Brain microvascular endothelial cell (primary cell): Measurements from ENCODE around the gene ACER3.
"Not testable (repeated sequence)": the region's sequence is repeated elsewhere in the genome, so short reads cannot be mapped to it uniquely, and the experiment has no call there.

ENCODE experiments used
- DNase-seq: peaks from one replicate; pipeline ENCODE4 v3.0.0-alpha.2; 2020
- H3K27ac ChIP-seq: fragments of 250-450 bp; sonication (Bioruptor Pico); 2 replicates; pipeline ENCODE4 v1.5.1; 2020; ENCODE audit warnings: mild to moderate bottlenecking, moderate library complexity
- H3K27me3 ChIP-seq: fragments of 250-450 bp; sonication (Bioruptor Pico); replicated peaks from 2 replicates; pipeline ENCODE4 v1.5.1; 2020; ENCODE audit warnings: mild to moderate bottlenecking
- H3K36me3 ChIP-seq: fragments of 250-450 bp; sonication (Bioruptor Pico); replicated peaks from 2 replicates; pipeline ENCODE4 v1.5.1; 2020; ENCODE audit warnings: mild to moderate bottlenecking
- H3K4me3 ChIP-seq: 2 replicates; pipeline ENCODE4 v1.5.1; 2011; ENCODE audit warnings: low read depth, mild to moderate bottlenecking, control low read depth, low read length, moderate library complexity
- in situ Hi-C: cut with HindIII; loops from 2 replicates; pipeline ENCODE4 v1.10.0; 2017; ENCODE audit warnings: low sequenced_read_pairs, low pct_ligation_motif_present
- TF ChIP-seq, protein P1 (sequence below): IDR thresholded peaks from 2 replicates; pipeline ENCODE4 v1.5.1; 2011; ENCODE audit warnings: low read depth, mild to moderate bottlenecking, moderate library complexity, low read length, control low read depth, inconsistent platforms; ENCODE audit errors: missing control alignments

Gene ACER3

DNA sequence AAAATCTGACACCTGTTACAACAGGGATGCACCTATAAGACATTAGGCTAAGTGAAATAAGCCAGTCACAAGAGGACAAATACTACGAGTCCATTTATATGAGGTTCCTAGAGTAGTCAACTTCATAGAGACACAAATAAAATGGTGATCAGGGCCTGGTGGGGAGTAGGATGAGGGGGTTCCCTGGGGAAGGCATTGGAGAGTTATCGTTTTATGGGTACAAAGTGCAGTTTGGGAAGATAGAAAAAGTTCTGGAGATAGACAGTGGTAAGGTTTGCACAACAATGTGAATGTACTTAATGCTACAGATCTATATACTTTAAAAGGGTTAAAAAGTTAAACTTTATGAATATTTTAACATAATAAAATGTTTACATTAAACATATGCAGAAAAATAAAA, 142.1 kb downstream of the ACER3 start:
- DNase-seq = no peak
- Histone ChIP-seq H3K27me3 (no peaks in the 10 kb centered on the region), H3K27ac (no peak overlapping the region), H3K36me3 (no peaks in the 10 kb centered on the region), H3K4me3 (no peak overlapping the region)
- TF ChIP-seq, protein P1, sequence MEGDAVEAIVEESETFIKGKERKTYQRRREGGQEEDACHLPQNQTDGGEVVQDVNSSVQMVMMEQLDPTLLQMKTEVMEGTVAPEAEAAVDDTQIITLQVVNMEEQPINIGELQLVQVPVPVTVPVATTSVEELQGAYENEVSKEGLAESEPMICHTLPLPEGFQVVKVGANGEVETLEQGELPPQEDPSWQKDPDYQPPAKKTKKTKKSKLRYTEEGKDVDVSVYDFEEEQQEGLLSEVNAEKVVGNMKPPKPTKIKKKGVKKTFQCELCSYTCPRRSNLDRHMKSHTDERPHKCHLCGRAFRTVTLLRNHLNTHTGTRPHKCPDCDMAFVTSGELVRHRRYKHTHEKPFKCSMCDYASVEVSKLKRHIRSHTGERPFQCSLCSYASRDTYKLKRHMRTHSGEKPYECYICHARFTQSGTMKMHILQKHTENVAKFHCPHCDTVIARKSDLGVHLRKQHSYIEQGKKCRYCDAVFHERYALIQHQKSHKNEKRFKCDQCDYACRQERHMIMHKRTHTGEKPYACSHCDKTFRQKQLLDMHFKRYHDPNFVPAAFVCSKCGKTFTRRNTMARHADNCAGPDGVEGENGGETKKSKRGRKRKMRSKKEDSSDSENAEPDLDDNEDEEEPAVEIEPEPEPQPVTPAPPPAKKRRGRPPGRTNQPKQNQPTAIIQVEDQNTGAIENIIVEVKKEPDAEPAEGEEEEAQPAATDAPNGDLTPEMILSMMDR = no peak
- in situ Hi-C loops = no loop called here

GRCh38 chr11:77003963-77004362, 143.2 kb downstream of the ACER3 start:
- no peak overlapping the region for H3K4me3 ChIP-seq
- in situ Hi-C loops = no loop called here
- TF ChIP-seq, protein P1 = no peak
- no peak for DNase-seq
- H3K36me3 ChIP-seq = no peaks in the 10 kb centered on the region
- no peaks in the 10 kb centered on the region for H3K27me3 ChIP-seq
- no peak overlapping the region for H3K27ac ChIP-seq

- Histone ChIP-seq H3K4me3 (no peak overlapping the region), H3K36me3 (no peaks in the 10 kb centered on the region), H3K27me3 (no peaks in the 10 kb centered on the region), H3K27ac (no peak overlapping the region)
- no peak for DNase-seq
- in situ Hi-C loops = no loop called here
- TF ChIP-seq, protein P1 = no peak
These were observed 148.9 kb downstream of the ACER3 start for GRCh38 chr11:77009533-77010160.

- H3K27ac ChIP-seq = no peak overlapping the region
- no peak for DNase-seq
- H3K4me3 ChIP-seq = no peak overlapping the region
- TF ChIP-seq, protein P1 = no peak
- no peaks in the 10 kb centered on the region for H3K27me3 ChIP-seq
- in situ Hi-C loops = no loop called here
- H3K36me3 ChIP-seq = no peaks in the 10 kb centered on the region
These were observed 154.0 kb downstream of the ACER3 start for GRCh38 chr11:77014669-77015068.

DNA sequence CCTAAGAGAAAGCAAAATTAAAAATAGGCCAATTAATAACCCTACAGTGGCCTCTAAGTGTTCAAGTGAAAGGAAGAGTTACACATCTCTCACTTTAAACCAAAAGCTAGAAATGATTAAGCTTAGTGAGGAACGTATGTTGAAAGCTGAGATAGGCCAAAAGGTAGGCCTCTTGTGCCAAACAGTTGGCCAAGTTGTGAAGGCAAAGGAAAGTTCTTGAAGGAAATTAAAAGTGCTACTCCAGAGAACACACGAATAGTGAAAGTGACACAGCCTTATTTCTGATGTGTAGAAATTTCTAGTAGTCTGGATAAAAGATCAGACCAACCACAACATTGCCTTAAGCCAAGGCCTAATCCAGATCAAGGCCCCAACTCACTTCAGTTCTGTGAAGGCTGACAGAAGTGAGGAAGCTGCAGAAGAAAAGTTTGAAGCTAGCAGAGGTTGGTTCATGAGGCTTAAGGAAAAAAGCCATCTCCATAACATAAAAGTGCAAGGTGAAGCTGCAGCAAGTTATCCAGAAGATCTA, 157.7 kb downstream of the ACER3 start:
- DNase-seq, H3K36me3 ChIP-seq, H3K27ac ChIP-seq, H3K4me3 ChIP-seq, in situ Hi-C loops, H3K27me3 ChIP-seq: not testable (repeated sequence)

DNA sequence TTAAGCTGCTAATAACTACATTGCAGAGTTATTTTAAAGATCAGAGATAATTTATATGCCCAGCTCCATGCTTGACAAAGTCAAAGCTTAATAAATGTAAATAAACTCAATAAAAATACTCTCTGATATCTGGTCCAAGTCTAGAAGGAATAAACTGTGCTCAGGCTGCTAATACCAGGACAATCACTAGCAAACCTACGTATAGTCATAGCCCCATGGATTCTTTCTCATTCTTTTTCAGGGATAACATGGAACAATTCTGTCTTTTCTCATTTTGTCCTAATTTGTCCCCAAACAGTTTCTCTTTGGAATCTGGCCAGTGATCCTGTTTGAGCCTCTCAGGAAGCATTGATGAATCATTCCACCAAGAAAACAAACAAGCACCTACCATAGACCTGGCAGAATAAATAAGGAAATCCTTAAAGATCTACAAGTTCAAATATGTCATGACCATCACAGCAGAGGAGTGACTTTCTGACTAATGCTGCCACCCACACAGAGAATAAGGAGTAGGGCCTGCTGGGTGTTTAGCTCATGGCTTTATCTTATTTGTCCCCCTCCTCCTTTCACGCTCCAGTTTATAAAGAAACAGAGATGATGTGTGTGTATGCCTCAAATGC, 159.4 kb downstream of the ACER3 start:
- in situ Hi-C loops = no loop called here
- peak overlapping the region; percentile 16 for H3K27ac ChIP-seq
- TF ChIP-seq, protein P1 = no peak
- H3K4me3 ChIP-seq = no peak overlapping the region
- no peaks in the 10 kb centered on the region for H3K27me3 ChIP-seq
- peak; percentile 65 for DNase-seq
- no peaks in the 10 kb centered on the region for H3K36me3 ChIP-seq
